PC-3 (cell line): ENCODE data around the gene OR8U1. TPM values are rescaled to one million over a fixed set of nuclear protein-coding genes. Genes with fewer than 3 reads are reported as not detected.

Source experiments
- ATAC-seq: fragments of 200-7000 bp; cut with Tn5 transposase; 2 replicates; pipeline ENCODE4 v1.9.1; 2020; ENCODE audit warnings: mild to moderate bottlenecking, moderate library complexity
- BruUV-seq: library from RNA; stranded (reverse); fragments of 400-500 nt; replicated peaks from 2 replicates; lab custom pipeline; 2021; lab: Mats Ljungman, UMichigan
- CTCF ChIA-PET: fragments of 300-600 bp; sonication (Branson Sonifier 250); formaldehyde crosslinking; loops from one replicate; lab custom pipeline; 2022; ENCODE audit warnings: antibody characterized with exemption; lab: Charles Lee
- POLR2A ChIA-PET: fragments of 300-600 bp; sonication (Branson Sonifier 250); formaldehyde crosslinking; loops from one replicate; lab custom pipeline; 2022; ENCODE audit warnings: antibody characterized with exemption; ENCODE audit not compliant: unreplicated experiment; lab: Charles Lee
- DNase-seq: peaks from one replicate; pipeline ENCODE4 v3.0.0-alpha.2; 2015
- H2AFZ ChIP-seq: fragments of 300-600 bp; sonication (generic); 2 replicates; pipeline ENCODE4 v1.6.0; 2016; ENCODE audit warnings: antibody characterized with exemption, low read length
- H3F3A ChIP-seq: fragments of 300-600 bp; sonication (generic); one replicate; pipeline ENCODE4 v1.6.0; 2017; ENCODE audit warnings: antibody characterized with exemption, low read length, control low read depth, mild to moderate bottlenecking; ENCODE audit not compliant: unreplicated experiment
- H3K27ac ChIP-seq: fragments of 300-600 bp; sonication (generic); 2 replicates; pipeline ENCODE4 v1.5.1; 2016; ENCODE audit warnings: mild to moderate bottlenecking, low read length
- H3K27me3 ChIP-seq: fragments of 300-600 bp; sonication (generic); 2 replicates; pipeline ENCODE4 v1.6.1; 2016; ENCODE audit warnings: low read length, mixed read lengths
- H3K36me3 ChIP-seq: fragments of 300-600 bp; sonication (generic); 2 replicates; pipeline ENCODE4 v1.6.1; 2016; ENCODE audit warnings: low read depth, mixed run types, low read length, mixed read lengths
- H3K4me1 ChIP-seq: fragments of 300-600 bp; sonication (generic); 2 replicates; pipeline ENCODE4 v1.5.1; 2016; ENCODE audit warnings: low read length; ENCODE audit not compliant: insufficient read depth
- H3K4me2 ChIP-seq: fragments of 300-600 bp; sonication (generic); 2 replicates; pipeline ENCODE4 v1.6.0; 2016; ENCODE audit warnings: low read length
- H3K4me3 ChIP-seq: fragments of 300-600 bp; sonication (generic); 2 replicates; pipeline ENCODE4 v1.5.1; 2016; ENCODE audit warnings: mild to moderate bottlenecking, low read length, mixed read lengths
- H3K79me2 ChIP-seq: fragments of 300-600 bp; sonication (generic); 2 replicates; pipeline ENCODE4 v1.6.1; 2017; ENCODE audit warnings: low read length, mixed read lengths
- H3K9ac ChIP-seq: fragments of 300-600 bp; sonication (generic); 2 replicates; pipeline ENCODE4 v1.6.0; 2016; ENCODE audit warnings: mild to moderate bottlenecking, low read length
- H3K9me2 ChIP-seq: fragments of 300-600 bp; sonication (generic); replicated peaks from 2 replicates; pipeline ENCODE4 v1.6.1; 2016; ENCODE audit warnings: mixed run types, low read length, mixed read lengths
- H3K9me3 ChIP-seq: fragments of 300-600 bp; sonication (generic); 2 replicates; pipeline ENCODE4 v1.6.1; 2016; ENCODE audit warnings: low read length, mixed read lengths
- H4K20me1 ChIP-seq: fragments of 300-600 bp; sonication (generic); 2 replicates; pipeline ENCODE4 v1.6.1; 2016; ENCODE audit warnings: low read length, mixed read lengths
- EZH2 ChIP-seq: fragments of 300-600 bp; sonication (generic); IDR thresholded peaks from one replicate; pipeline ENCODE4 v1.6.1; 2017; ENCODE audit warnings: antibody characterized with exemption, mild to moderate bottlenecking, low read length; ENCODE audit not compliant: unreplicated experiment
- EZH2phosphoT487 ChIP-seq: fragments of 300-600 bp; sonication (generic); IDR thresholded peaks from 2 replicates; pipeline ENCODE4 v1.6.1; 2018; ENCODE audit warnings: mild to moderate bottlenecking, antibody characterized with exemption, low read length, borderline replicate concordance
- intact Hi-C: fragments of 100-400 bp; cut with micrococcal nuclease; formaldehyde crosslinking; loops from 2 replicates; pipeline ENCODE4 v1.9.0; 2023
- total RNA-seq: library from RNA; depleted of rRNA; stranded (reverse); fragments of >200 nt; gene quantifications from 2 replicates; pipeline ENCODE4 v1.2.3, GENCODE V29; 2014; rRNA removed
- TF ChIP-seq, protein P1 (sequence below): fragments of 300-600 bp; sonication (generic); conservative IDR thresholded peaks from 2 replicates; pipeline ENCODE4 v1.5.1; 2017; ENCODE audit warnings: antibody characterized with exemption, low read depth, mild to moderate bottlenecking, low read length

The OR8U1 gene
- total RNA-seq, 1 experiment from 2014 or later: not detected

DNA sequence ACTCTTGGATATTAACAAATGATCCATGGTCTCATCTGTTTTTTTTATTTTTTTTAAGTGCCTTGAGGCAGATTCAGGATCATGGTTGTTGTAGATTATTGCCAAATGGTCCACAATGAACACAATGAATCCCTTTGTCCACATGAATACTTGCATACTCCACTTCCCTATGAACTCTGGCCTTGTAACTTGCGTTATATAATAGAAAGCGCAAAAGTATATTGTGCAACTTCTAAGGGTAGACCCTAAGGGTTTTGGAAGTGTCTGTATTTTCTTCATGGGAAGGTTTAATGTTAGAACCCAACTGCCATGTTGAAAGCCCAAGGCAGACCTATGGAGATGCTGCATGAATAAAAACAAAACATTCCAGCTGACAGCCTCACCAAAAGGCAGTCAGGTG is 29.0 kb downstream of the OR8U1 start:
- Histone ChIP-seq H3K4me1 (no peaks in the 10 kb centered on the region), H3K9me3 (peaks cover 10% of the 10 kb centered on the region; the same call in 1 of the 2 replicates), H3F3A (no peaks in the 10 kb centered on the region), H3K79me2 (no peaks in the 10 kb centered on the region), H3K4me2 (no peak overlapping the region), H3K4me3 (no peak overlapping the region), H4K20me1 (no peaks in the 10 kb centered on the region), H2AFZ (no peak overlapping the region), H3K9me2 (no peaks in the 10 kb centered on the region), H3K27me3 (no peaks in the 10 kb centered on the region), H3K36me3 (no peaks in the 10 kb centered on the region), H3K27ac (no peak overlapping the region), H3K9ac (no peak overlapping the region)
- DNase-seq: no peak
- intact Hi-C loops: no loop called here
- BruUV-seq: no TSS peak
- no peak for ATAC-seq
- POLR2A ChIA-PET: no interaction called here
- TF ChIP-seq EZH2phosphoT487: no peak
- TF ChIP-seq, protein P1, sequence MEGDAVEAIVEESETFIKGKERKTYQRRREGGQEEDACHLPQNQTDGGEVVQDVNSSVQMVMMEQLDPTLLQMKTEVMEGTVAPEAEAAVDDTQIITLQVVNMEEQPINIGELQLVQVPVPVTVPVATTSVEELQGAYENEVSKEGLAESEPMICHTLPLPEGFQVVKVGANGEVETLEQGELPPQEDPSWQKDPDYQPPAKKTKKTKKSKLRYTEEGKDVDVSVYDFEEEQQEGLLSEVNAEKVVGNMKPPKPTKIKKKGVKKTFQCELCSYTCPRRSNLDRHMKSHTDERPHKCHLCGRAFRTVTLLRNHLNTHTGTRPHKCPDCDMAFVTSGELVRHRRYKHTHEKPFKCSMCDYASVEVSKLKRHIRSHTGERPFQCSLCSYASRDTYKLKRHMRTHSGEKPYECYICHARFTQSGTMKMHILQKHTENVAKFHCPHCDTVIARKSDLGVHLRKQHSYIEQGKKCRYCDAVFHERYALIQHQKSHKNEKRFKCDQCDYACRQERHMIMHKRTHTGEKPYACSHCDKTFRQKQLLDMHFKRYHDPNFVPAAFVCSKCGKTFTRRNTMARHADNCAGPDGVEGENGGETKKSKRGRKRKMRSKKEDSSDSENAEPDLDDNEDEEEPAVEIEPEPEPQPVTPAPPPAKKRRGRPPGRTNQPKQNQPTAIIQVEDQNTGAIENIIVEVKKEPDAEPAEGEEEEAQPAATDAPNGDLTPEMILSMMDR: no peak
- TF ChIP-seq EZH2: no peak
- CTCF ChIA-PET: no interaction called here

DNA sequence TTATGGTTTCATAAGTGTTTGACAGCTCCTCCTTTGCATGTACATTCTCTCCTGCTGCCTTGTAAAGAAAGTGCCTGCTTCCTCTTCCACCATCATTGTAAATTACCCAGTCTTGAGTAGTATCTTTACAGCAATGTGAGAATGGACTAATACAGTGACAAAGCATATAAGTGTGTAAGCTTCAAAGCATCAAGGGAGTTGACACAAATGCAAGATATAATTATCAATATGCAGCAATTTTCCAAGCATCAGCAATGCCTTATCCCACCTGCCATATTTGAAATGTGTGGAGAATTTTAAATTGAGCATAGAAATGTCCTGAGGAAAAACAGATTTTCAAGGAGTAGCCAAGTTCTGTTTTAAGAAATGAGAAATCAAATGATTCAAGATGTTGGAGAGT is 35.4 kb downstream of the OR8U1 start:
- H3K27ac ChIP-seq: no peak overlapping the region
- no peaks in the 10 kb centered on the region for H3K79me2 ChIP-seq
- ATAC-seq (no peak), DNase-seq (no peak)
- H3K27me3 ChIP-seq: no peaks in the 10 kb centered on the region
- H3K9ac ChIP-seq: no peak overlapping the region
- no peak overlapping the region for H3K4me2 ChIP-seq
- H4K20me1 ChIP-seq: no peaks in the 10 kb centered on the region
- CTCF ChIA-PET: no interaction called here
- POLR2A ChIA-PET: no interaction called here
- intact Hi-C loops: no loop called here
- TF ChIP-seq, protein P1: no peak
- TF ChIP-seq EZH2: no peak
- BruUV-seq: no TSS peak
- no peaks in the 10 kb centered on the region for H3K36me3 ChIP-seq
- no peaks in the 10 kb centered on the region for H3F3A ChIP-seq
- H3K9me2 ChIP-seq: no peaks in the 10 kb centered on the region
- no peak overlapping the region for H3K4me3 ChIP-seq
- no peak overlapping the region for H2AFZ ChIP-seq
- peaks cover 6% of the 10 kb centered on the region; the same call in 1 of the 2 replicates for H3K9me3 ChIP-seq
- H3K4me1 ChIP-seq: no peaks in the 10 kb centered on the region

DNA sequence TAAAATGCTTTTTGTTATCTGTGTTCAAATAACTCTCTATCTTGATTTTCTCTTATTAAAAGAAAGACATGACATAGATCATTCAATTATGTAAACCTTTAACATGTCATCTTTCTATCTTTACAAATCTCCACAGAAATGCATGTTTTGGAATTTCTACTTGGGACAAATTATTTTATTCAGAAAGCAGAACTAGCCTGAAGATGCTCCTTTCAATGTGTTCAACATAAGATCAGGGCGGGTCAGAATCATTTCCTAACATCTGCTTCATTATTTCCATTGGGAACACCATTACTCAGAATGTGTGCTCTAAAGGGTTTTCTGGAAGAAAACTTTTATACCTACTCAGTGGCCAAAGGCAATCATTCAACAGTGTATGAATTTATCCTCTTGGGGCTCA is 37.0 kb downstream of the OR8U1 start, which contains the start of gene OR5AL1:
OR5AL1 (plus strand) TSS at position 301 of the 400 bp plus-strand sequence.
- Histone ChIP-seq H3K79me2 (no peaks in the 10 kb centered on the region), H3F3A (no peaks in the 10 kb centered on the region), H3K4me2 (no peak within 1 kb of the TSS), H2AFZ (no peak within 1 kb of the TSS), H3K9ac (no peak within 1 kb of the TSS), H3K27ac (no peak within 1 kb of the TSS), H3K4me1 (no peaks in the 10 kb centered on the region), H3K36me3 (no peaks in the 10 kb centered on the region), H3K9me3 (peaks cover 6% of the 10 kb centered on the region; the same call in 1 of the 2 replicates), H3K4me3 (no peak within 1 kb of the TSS), H3K27me3 (no peaks in the 10 kb centered on the region), H3K9me2 (no peaks in the 10 kb centered on the region), H4K20me1 (no peaks in the 10 kb centered on the region)
- POLR2A ChIA-PET: no interaction called here
- TF ChIP-seq, protein P1: no peak
- TF ChIP-seq EZH2: no peak
- no peak for TF ChIP-seq EZH2phosphoT487
- ATAC-seq (no peak), DNase-seq (no peak)
- CTCF ChIA-PET: no interaction called here
- intact Hi-C loops: no loop called here
- no TSS peak for BruUV-seq

Other genes starting within 250 kb of the OR8U1 start
- not detected in 2 replicates for gene OR8J3, start 235.4 kb upstream of the OR8U1 start, total RNA-seq
- not detected in 2 replicates for gene OR8K5, start 215.3 kb upstream of the OR8U1 start, total RNA-seq
- not detected in 2 replicates for gene OR5J2, start 199.0 kb upstream of the OR8U1 start, total RNA-seq
- not detected in 2 replicates for gene OR5T2, start 141.4 kb upstream of the OR8U1 start, total RNA-seq
- not detected in 2 replicates for gene OR5T3, start 123.4 kb upstream of the OR8U1 start, total RNA-seq
- not detected in 2 replicates for gene OR5T1, start 101.5 kb upstream of the OR8U1 start, total RNA-seq
- gene OR8H1, start 83.4 kb upstream of the OR8U1 start, total RNA-seq: not detected in 2 replicates
- not detected in 2 replicates for gene OR8K3, start 60.5 kb upstream of the OR8U1 start, total RNA-seq
- gene OR8K1, start 29.6 kb upstream of the OR8U1 start, total RNA-seq: not detected in 2 replicates
- gene OR8J1, start 21.3 kb upstream of the OR8U1 start, total RNA-seq: not detected in 2 replicates
- not detected in 2 replicates for gene OR5AL1, start 37.1 kb downstream of the OR8U1 start, total RNA-seq
- gene OR5M3, start 97.7 kb downstream of the OR8U1 start, total RNA-seq: not detected in 2 replicates
- not detected in 2 replicates for gene OR5M8, start 115.7 kb downstream of the OR8U1 start, total RNA-seq
- gene OR5M11, start 167.6 kb downstream of the OR8U1 start, total RNA-seq: not detected in 2 replicates
- gene OR5M10, start 202.1 kb downstream of the OR8U1 start, total RNA-seq: not detected in 2 replicates
- not detected in 2 replicates for gene OR5M1, start 239.2 kb downstream of the OR8U1 start, total RNA-seq